IMR-90 (cell line): Measurements from ENCODE around the gene TPPP. TPM values are rescaled to one million over a fixed set of nuclear protein-coding genes. Genes with fewer than 3 reads are reported as not detected.

Source experiments
- ATAC-seq: fragments of 200-7000 bp; cut with Tn5 transposase; 2 replicates; pipeline ENCODE4 v1.9.1; 2020; ENCODE audit warnings: low read depth, mild to moderate bottlenecking, moderate library complexity
- BruUV-seq: library from RNA; stranded (reverse); fragments of 400-500 nt; replicated peaks from 2 replicates; lab custom pipeline; 2021; lab: Mats Ljungman, UMichigan
- CTCF ChIA-PET: fragments of 300-600 bp; formaldehyde crosslinking; extraction: SDS; loops from one replicate; lab custom pipeline; 2021; ENCODE audit warnings: antibody characterized with exemption; lab: Yijun Ruan, JAX
- POLR2A ChIA-PET: fragments of 300-600 bp; sonication (Branson Sonifier 250); formaldehyde crosslinking; loops from one replicate; lab custom pipeline; 2022; ENCODE audit warnings: antibody characterized with exemption; ENCODE audit not compliant: unreplicated experiment; lab: Charles Lee
- DNase-seq: peaks from one replicate; pipeline ENCODE4 v3.0.0; 2013
- H2AFZ ChIP-seq: replicated peaks from 2 replicates; pipeline ENCODE3; 2013; ENCODE audit warnings: low read length, mild to moderate bottlenecking; ENCODE audit not compliant: poor library complexity
- H2AK5ac ChIP-seq: 2 replicates; pipeline ENCODE4 v1.6.1; 2013; ENCODE audit warnings: low read depth, low read length, inconsistent platforms
- H2AK9ac ChIP-seq: replicated peaks from 2 replicates; pipeline ENCODE3; 2013; ENCODE audit warnings: mild to moderate bottlenecking, low read depth, low read length, moderate library complexity; ENCODE audit not compliant: poor library complexity
- H2BK120ac ChIP-seq: 2 replicates; pipeline ENCODE4 v1.6.1; 2013; ENCODE audit warnings: low read depth, low read length, inconsistent platforms
- H2BK15ac ChIP-seq: 3 replicates; pipeline ENCODE4 v1.6.1; 2013; ENCODE audit warnings: low read depth, low read length, inconsistent platforms
- H2BK20ac ChIP-seq: 2 replicates; pipeline ENCODE4 v1.6.1; 2013; ENCODE audit warnings: low read depth, mild to moderate bottlenecking, inconsistent platforms, low read length, moderate library complexity
- H2BK5ac ChIP-seq: 2 replicates; pipeline ENCODE4 v1.6.1; 2013; ENCODE audit warnings: mild to moderate bottlenecking, low read depth, low read length, inconsistent platforms; ENCODE audit not compliant: poor library complexity, severe bottlenecking
- H3K14ac ChIP-seq: replicated peaks from 2 replicates; pipeline ENCODE4 v1.6.1; 2013; ENCODE audit warnings: low read depth, low read length, inconsistent platforms
- H3K18ac ChIP-seq: 2 replicates; pipeline ENCODE4 v1.6.1; 2013; ENCODE audit warnings: low read depth, low read length, control low read depth
- H3K23ac ChIP-seq: 2 replicates; pipeline ENCODE4 v1.6.1; 2013; ENCODE audit warnings: low read depth, low read length, inconsistent platforms
- H3K27ac ChIP-seq: 2 replicates; pipeline ENCODE4 v1.5.1; 2013; ENCODE audit warnings: mild to moderate bottlenecking, control low read depth, low read length; ENCODE audit not compliant: insufficient read depth
- H3K27me3 ChIP-seq: 2 replicates; pipeline ENCODE4 v1.6.1; 2013; ENCODE audit warnings: low read length; ENCODE audit not compliant: control insufficient read depth, insufficient read depth
- H3K36me3 ChIP-seq: 2 replicates; pipeline ENCODE4 v1.6.1; 2013; ENCODE audit warnings: low read length, mixed read lengths; ENCODE audit not compliant: control insufficient read depth, insufficient read depth
- H3K4ac ChIP-seq: 2 replicates; pipeline ENCODE4 v1.6.1; 2013; ENCODE audit warnings: low read depth, low read length, inconsistent platforms
- H3K4me1 ChIP-seq: 2 replicates; pipeline ENCODE4 v1.6.1; 2013; ENCODE audit warnings: low read length, mixed read lengths; ENCODE audit not compliant: control insufficient read depth, insufficient read depth
- H3K4me2 ChIP-seq: 2 replicates; pipeline ENCODE4 v1.6.1; 2013; ENCODE audit warnings: low read depth, mild to moderate bottlenecking, control low read depth, low read length, moderate library complexity
- H3K4me3 ChIP-seq: 2 replicates; pipeline ENCODE4 v1.5.1; 2013; ENCODE audit warnings: low read depth, mild to moderate bottlenecking, control low read depth, low read length, moderate library complexity; ENCODE audit not compliant: insufficient read depth
- H3K56ac ChIP-seq: 2 replicates; pipeline ENCODE4 v1.6.1; 2013; ENCODE audit warnings: low read length, inconsistent platforms; ENCODE audit not compliant: insufficient read depth; ENCODE audit errors: extremely low read depth
- H3K79me1 ChIP-seq, 2 experiments: 2 replicates each; pipeline ENCODE4 v1.6.1; 2013; ENCODE audit warnings: low read length in 2 of 2, inconsistent platforms in 1 of 2, low read depth in 1 of 2
- H3K9ac ChIP-seq: 2 replicates; pipeline ENCODE4 v1.6.1; 2013; ENCODE audit warnings: low read depth, low read length, control low read depth
- H3K9me1 ChIP-seq: 2 replicates; pipeline ENCODE4 v1.6.1; 2013; ENCODE audit warnings: low read length, inconsistent platforms; ENCODE audit not compliant: insufficient read depth
- H3K9me3 ChIP-seq: 2 replicates; pipeline ENCODE4 v1.6.1; 2013; ENCODE audit warnings: low read length; ENCODE audit not compliant: control insufficient read depth, insufficient read depth
- H4K20me1 ChIP-seq: 2 replicates; pipeline ENCODE4 v1.6.1; 2013; ENCODE audit warnings: low read length, inconsistent platforms; ENCODE audit not compliant: insufficient read depth
- H4K5ac ChIP-seq: 2 replicates; pipeline ENCODE4 v1.6.1; 2013; ENCODE audit warnings: mild to moderate bottlenecking, low read depth, low read length, control low read depth
- H4K8ac ChIP-seq, 2 experiments: 2 replicates each; pipeline ENCODE4 v1.6.1; 2013; ENCODE audit warnings: low read depth in 2 of 2, low read length in 2 of 2, control low read depth in 1 of 2, inconsistent platforms in 1 of 2
- H4K91ac ChIP-seq: 2 replicates; pipeline ENCODE4 v1.6.1; 2013; ENCODE audit warnings: low read depth, low read length, inconsistent platforms; ENCODE audit not compliant: insufficient read depth
- BHLHE40 ChIP-seq: fragments of 150-350 bp; IDR thresholded peaks from 2 replicates; pipeline ENCODE4 v1.6.1; 2016; ENCODE audit warnings: mild to moderate bottlenecking, low read depth, low read length
- CEBPB ChIP-seq: IDR thresholded peaks from 2 replicates; pipeline ENCODE4 v1.6.1; 2012; ENCODE audit warnings: low read depth, low read length, improper control_type of control experiment
- CHD1 ChIP-seq: IDR thresholded peaks from 2 replicates; pipeline ENCODE4 v1.6.1; 2012; ENCODE audit warnings: low read depth, low read length, improper control_type of control experiment
- ELK1 ChIP-seq: fragments of 150-350 bp; IDR thresholded peaks from 2 replicates; pipeline ENCODE4 v1.6.1; 2016; ENCODE audit warnings: low read depth, mild to moderate bottlenecking, low read length, moderate library complexity, borderline replicate concordance
- FOS ChIP-seq: fragments of 150-350 bp; IDR thresholded peaks from 2 replicates; pipeline ENCODE4 v1.6.1; 2016; ENCODE audit warnings: low read depth, low read length
- MAFK ChIP-seq: IDR thresholded peaks from 2 replicates; pipeline ENCODE4 v1.6.1; 2012; ENCODE audit warnings: low read depth, low read length, improper control_type of control experiment
- MAZ ChIP-seq: IDR thresholded peaks from 2 replicates; pipeline ENCODE4 v1.6.1; 2012; ENCODE audit warnings: low read depth, mild to moderate bottlenecking, low read length, improper control_type of control experiment, moderate library complexity, borderline replicate concordance
- MXI1 ChIP-seq: IDR thresholded peaks from 2 replicates; pipeline ENCODE4 v1.6.1; 2012; ENCODE audit warnings: low read depth, mild to moderate bottlenecking, low read length, moderate library complexity, borderline replicate concordance
- NFE2L2 ChIP-seq: fragments of 150-350 bp; IDR thresholded peaks from 2 replicates; pipeline ENCODE4 v1.6.1; 2016; ENCODE audit warnings: low read depth, mild to moderate bottlenecking, low read length
- POLR2A ChIP-seq: IDR thresholded peaks from 2 replicates; pipeline ENCODE4 v1.6.1; 2012; ENCODE audit warnings: mild to moderate bottlenecking, low read depth, low read length
- RAD21 ChIP-seq: IDR thresholded peaks from 2 replicates; pipeline ENCODE4 v1.6.1; 2012; ENCODE audit warnings: low read length, improper control_type of control experiment
- RFX5 ChIP-seq: IDR thresholded peaks from 2 replicates; pipeline ENCODE4 v1.8.0; 2012; ENCODE audit warnings: low read depth, mild to moderate bottlenecking, low read length, moderate library complexity
- SMC3 ChIP-seq: fragments of 150-350 bp; IDR thresholded peaks from 2 replicates; pipeline ENCODE4 v1.6.1; 2016; ENCODE audit warnings: low read depth, mild to moderate bottlenecking, antibody characterized with exemption, low read length, moderate library complexity
- USF2 ChIP-seq: fragments of 150-350 bp; IDR thresholded peaks from 2 replicates; pipeline ENCODE4 v1.6.1; 2017; ENCODE audit warnings: mild to moderate bottlenecking, antibody characterized with exemption, low read length, low read depth
- WGBS, 2 experiments: methylation state at CpG; one replicate each; pipeline versions ENCODE4 v1.1.5 to v1.1.7; 2013; ENCODE audit warnings: missing lambda C conversion rate in 2 of 2; ENCODE audit not compliant: insufficient read length in 1 of 2; ENCODE audit errors: extremely low coverage in 2 of 2; 5-methylcytosine and 5-hydroxymethylcytosine counted together
- dilution Hi-C: fragments of 300-500 bp; cut with HindIII; formaldehyde crosslinking; loops from one replicate; pipeline ENCODE4 v1.14.3; 2018; ENCODE audit warnings: low sequenced_read_pairs; ENCODE audit not compliant: unreplicated experiment
- in situ Hi-C: fragments of 300-500 bp; cut with MboI; formaldehyde crosslinking; loops from 3 replicates; pipeline ENCODE4 v1.14.3; 2019; ENCODE audit warnings: low sequenced_read_pairs, inconsistent platforms, mixed read lengths
- intact Hi-C: fragments of 100-400 bp; cut with micrococcal nuclease; formaldehyde crosslinking; loops from 2 replicates; pipeline ENCODE4 v1.10.0; 2022
- polyA plus RNA-seq, 3 experiments: library from polyadenylated mRNA; depleted of rRNA; stranded (reverse); fragments of >200 nt; gene quantifications; 2 replicates each; pipeline ENCODE4 v1.2.3, GENCODE V29; 2012; ENCODE audit warnings: low replicate concordance in 1 of 3
- total RNA-seq: library from RNA; depleted of rRNA; stranded (reverse); fragments of >200 nt; gene quantifications from 2 replicates; pipeline ENCODE4 v1.2.3, GENCODE V29; 2012
- TF ChIP-seq, protein P1 (sequence below): conservative IDR thresholded peaks from 2 replicates; pipeline ENCODE4 v1.5.1; 2012; ENCODE audit warnings: mild to moderate bottlenecking, low read depth, low read length, improper control_type of control experiment

The TPPP gene
- total and polyA plus RNA-seq, 2 of the 4 experiments (the other 2 are of a cell fraction): under 0.01 to 0.07 TPM

DNA sequence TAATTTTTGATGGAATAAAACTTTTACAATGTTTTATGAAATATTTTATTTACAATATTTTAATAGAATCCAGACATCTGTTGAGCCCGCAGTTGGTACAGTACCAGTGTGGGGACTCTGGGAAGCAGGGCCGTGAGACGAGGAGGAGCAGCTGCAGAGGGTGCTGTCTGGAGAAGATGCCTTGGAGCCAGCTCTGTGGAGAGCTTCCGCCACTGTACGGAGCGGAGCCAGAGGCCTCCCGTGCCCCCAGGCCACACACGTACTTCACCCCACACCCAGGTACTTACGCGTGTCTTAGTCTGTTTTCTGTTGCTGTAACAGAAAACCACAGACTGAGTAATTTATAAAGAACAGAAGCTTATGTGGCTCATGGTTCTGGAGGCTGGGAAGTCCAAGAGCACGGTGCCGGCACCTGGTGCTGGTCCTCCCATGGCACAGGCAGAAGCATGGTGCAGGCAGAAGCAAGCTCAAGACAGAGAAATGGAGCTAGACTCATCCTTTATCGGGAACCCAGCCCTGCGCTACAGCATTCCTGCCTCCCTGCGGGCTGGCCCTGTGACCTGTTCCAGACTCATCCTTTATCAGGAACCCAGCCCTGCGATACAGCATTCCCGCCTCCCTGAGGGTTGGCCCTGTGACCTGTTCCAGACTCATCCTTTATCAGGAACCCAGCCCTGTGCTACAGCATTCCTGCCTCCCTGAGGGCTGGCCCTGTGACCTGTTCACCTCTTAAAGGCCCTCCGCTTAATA lies 57.7 kb downstream of the TPPP start:
- ChIA-PET CTCF (no interaction called here), POLR2A (no interaction called here)
- no peak overlapping the region for H4K5ac ChIP-seq
- no peak overlapping the region for H3K4ac ChIP-seq
- H4K91ac ChIP-seq: no peak overlapping the region
- ATAC-seq: no peak
- no peak overlapping the region for H2BK120ac ChIP-seq
- no peak overlapping the region for H4K8ac ChIP-seq
- 97% methylated on average over 5 of the region's 18 CpGs; no CpG with 5 or more reads in 1 of the 2 experiments for WGBS, 2 experiments
- no peaks in the 10 kb centered on the region for H3K27me3 ChIP-seq
- H3K27ac ChIP-seq: no peak overlapping the region
- H3K79me1 ChIP-seq: no peaks in the 10 kb centered on the region
- H2BK5ac ChIP-seq: no peak overlapping the region
- no peak overlapping the region for H3K4me2 ChIP-seq
- H3K36me3 ChIP-seq: peaks cover 15% of the 10 kb centered on the region
- intact Hi-C loops (no loop called here), dilution Hi-C loops (no loop called here), in situ Hi-C loops (no loop called here)
- no peak overlapping the region for H3K56ac ChIP-seq
- no peaks in the 10 kb centered on the region; the same call in 1 of the 2 replicates for H3K9me3 ChIP-seq
- no peak overlapping the region for H2AFZ ChIP-seq
- H3K4me3 ChIP-seq: no peak overlapping the region
- no peak overlapping the region for H2AK9ac ChIP-seq
- H3K18ac ChIP-seq: no peak overlapping the region
- H3K4me1 ChIP-seq: no peaks in the 10 kb centered on the region
- H3K23ac ChIP-seq: no peak overlapping the region
- H3K9ac ChIP-seq: no peak overlapping the region
- no peaks in the 10 kb centered on the region for H4K20me1 ChIP-seq
- no peak overlapping the region for H2BK15ac ChIP-seq
- DNase-seq: no peak
- no peak overlapping the region for H3K14ac ChIP-seq
- TF ChIP-seq FOS (no peak), SMC3 (no peak), RFX5 (no peak), POLR2A (no peak), ELK1 (no peak), CHD1 (no peak), MAZ (no peak), BHLHE40 (no peak), CEBPB (no peak), NFE2L2 (no peak), MXI1 (no peak), USF2 (no peak), MAFK (no peak), RAD21 (no peak)
- TF ChIP-seq, protein P1, sequence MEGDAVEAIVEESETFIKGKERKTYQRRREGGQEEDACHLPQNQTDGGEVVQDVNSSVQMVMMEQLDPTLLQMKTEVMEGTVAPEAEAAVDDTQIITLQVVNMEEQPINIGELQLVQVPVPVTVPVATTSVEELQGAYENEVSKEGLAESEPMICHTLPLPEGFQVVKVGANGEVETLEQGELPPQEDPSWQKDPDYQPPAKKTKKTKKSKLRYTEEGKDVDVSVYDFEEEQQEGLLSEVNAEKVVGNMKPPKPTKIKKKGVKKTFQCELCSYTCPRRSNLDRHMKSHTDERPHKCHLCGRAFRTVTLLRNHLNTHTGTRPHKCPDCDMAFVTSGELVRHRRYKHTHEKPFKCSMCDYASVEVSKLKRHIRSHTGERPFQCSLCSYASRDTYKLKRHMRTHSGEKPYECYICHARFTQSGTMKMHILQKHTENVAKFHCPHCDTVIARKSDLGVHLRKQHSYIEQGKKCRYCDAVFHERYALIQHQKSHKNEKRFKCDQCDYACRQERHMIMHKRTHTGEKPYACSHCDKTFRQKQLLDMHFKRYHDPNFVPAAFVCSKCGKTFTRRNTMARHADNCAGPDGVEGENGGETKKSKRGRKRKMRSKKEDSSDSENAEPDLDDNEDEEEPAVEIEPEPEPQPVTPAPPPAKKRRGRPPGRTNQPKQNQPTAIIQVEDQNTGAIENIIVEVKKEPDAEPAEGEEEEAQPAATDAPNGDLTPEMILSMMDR: no peak
- no peak overlapping the region for H2AK5ac ChIP-seq
- H2BK20ac ChIP-seq: no peak overlapping the region
- no TSS peak for BruUV-seq
- no peaks in the 10 kb centered on the region for H3K9me1 ChIP-seq
